Peyer's patch (tissue), 4 donors: ENCODE measurements around the gene RALGAPA1.

Experiments used
- CTCF ChIP-seq, 6 experiments: fragments of 450-650 bp in 4 of 6; fragments of 200-600 bp in 2 of 6; sonication (generic) in 1 of 6; IDR thresholded peaks; one replicate each; pipeline ENCODE4 v1.5.1; 2017 to 2019; ENCODE audit warnings: antibody characterized with exemption in 6 of 6, mild to moderate bottlenecking in 3 of 6, moderate library complexity in 1 of 6
- POLR2A ChIP-seq, 2 donors: fragments of 450-650 bp; IDR thresholded peaks; one replicate each; pipeline ENCODE4 v1.5.1; 2017; ENCODE audit warnings: antibody characterized with exemption in 2 of 2, mild to moderate bottlenecking in 2 of 2, moderate library complexity in 2 of 2

- TF ChIP-seq CTCF (IDR thresholded peaks at IDR 0.05) (no peak), POLR2A (IDR thresholded peaks at IDR 0.05) (no peak)
Measured at GRCh38 chr14:35557221-35557747, 251.8 kb downstream of the RALGAPA1 start.
